ENCODE data around the gene FXYD3.
"Not testable (repeated sequence)": the region's sequence is repeated elsewhere in the genome, so short reads cannot be mapped to it uniquely, and the experiment has no call there.

Gene FXYD3

GRCh38 chr19:35141837-35142605 lies 26.4 kb downstream of the FXYD3 start:
- no peak for DNase-seq (ENCODE audit: low read depth in 2 of 2)

- peak in 1 of 2 donors; percentile 51 for DNase-seq (ENCODE audit: low read depth in 2 of 2)
Observed at GRCh38 chr19:35142606-35143230, 27.1 kb downstream of the FXYD3 start.

DNA sequence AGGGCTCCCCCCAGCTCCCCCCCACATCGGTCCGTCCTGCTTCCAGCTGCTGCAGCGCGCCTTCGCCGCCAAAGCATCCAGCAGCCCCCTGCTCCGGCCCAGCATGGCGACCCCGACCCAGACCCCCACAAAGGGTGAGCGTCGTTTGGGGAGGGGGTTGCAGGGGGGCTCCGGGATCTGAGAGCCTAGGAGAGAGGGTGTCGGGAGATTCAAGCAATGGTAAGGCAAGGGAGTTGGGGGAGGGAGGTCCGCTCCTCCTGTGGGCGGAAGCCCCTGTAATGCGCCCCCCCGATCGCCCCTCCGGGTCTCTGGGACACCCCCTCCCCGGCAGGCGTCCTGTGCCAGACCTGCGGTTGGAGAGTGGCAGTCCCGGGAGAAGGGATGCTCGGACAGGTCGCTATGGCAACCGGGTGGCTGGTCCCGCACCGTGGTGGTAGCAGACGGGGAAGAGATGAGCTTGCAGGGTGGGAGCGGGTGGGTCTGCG lies 27.6 kb downstream of the FXYD3 start, which contains the start of gene FXYD7:
TSS of gene FXYD7 (plus strand) at position 25 of the 485 bp plus-strand sequence. CDS start at position 104, 79 bp downstream.
- no peak for DNase-seq (ENCODE audit: low read depth in 2 of 2)

GRCh38 chr19:35143818-35144217 lies 28.2 kb downstream of the FXYD3 start:
- no peak for DNase-seq (ENCODE audit: low read depth in 2 of 2)

- no peak for DNase-seq (ENCODE audit: low read depth in 2 of 2)
Observed at GRCh38 chr19:35144259-35144599, 28.6 kb downstream of the FXYD3 start.

GRCh38 chr19:35144600-35145436 lies 29.2 kb downstream of the FXYD3 start:
- no peak for DNase-seq (ENCODE audit: low read depth in 2 of 2)

DNA sequence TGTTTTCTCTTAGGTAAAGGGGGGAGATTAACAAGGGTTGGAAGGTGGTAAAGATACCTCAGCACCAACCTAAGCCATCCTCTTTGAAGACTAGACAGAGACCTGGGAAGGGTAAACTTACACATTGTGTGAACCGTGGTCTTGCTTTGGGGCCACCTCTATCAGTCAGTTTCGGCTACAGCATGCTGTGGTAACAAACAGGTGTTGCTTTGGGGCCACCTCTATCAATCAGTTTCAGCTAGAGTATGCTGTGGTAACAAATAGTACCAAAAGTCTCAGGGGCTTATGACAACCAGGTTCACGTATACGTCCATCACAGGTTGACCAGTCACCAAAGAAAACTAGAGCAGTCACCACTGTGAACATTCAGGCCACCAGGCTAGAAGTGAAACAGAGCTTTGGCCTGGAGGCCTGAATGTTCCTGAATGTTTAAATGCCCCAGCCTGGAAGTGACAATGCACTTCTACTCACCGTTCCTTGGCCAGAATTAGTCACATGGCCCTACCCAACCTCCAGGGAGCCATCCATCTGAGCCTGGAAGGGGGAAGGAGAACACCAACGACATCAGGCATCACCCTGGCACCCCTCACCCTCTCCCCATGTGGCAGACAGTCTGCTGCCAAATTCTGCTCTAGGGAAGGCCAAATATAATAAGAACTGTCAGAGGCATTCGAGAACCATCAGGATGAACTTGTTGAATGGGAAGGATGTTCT lies 31.3 kb downstream of the FXYD3 start:
- DNase-seq (ENCODE audit: low read depth in 2 of 2): no peak

GRCh38 chr19:35149463-35149862 lies 33.8 kb downstream of the FXYD3 start:
- DNase-seq (ENCODE audit: low read depth in 2 of 2): no peak

DNA sequence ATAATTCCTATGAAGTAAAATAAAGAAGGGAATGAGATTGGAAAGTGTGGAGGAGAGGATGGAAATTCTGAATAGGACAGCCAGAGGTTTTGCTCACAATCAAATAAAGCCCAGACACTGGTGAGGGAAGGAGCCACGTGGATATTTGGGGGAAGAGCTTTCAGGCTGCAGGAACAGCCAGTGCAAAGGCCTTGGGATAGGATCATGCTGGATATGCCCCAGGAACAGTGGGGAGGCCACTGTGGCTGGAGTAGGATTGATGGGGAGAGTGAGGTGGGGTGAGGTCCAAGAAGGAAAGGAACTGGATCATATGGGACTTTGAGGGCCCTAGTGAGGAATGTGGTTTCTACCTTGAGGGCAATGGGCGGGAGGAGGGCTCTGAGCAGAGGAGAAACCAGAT lies 34.8 kb downstream of the FXYD3 start:
- DNase-seq (ENCODE audit: low read depth in 2 of 2): no peak

GRCh38 chr19:35151273-35152065 lies 35.8 kb downstream of the FXYD3 start:
- DNase-seq (ENCODE audit: low read depth in 2 of 2): no peak

GRCh38 chr19:35153129-35153522 lies 37.5 kb downstream of the FXYD3 start:
- not testable (repeated sequence) for DNase-seq (ENCODE audit: low read depth in 2 of 2)

- peak; percentile 70 to 74 for DNase-seq (ENCODE audit: low read depth in 2 of 2)
Observed at GRCh38 chr19:35153701-35154524, 38.3 kb downstream of the FXYD3 start.

- DNase-seq (ENCODE audit: low read depth in 2 of 2): peak; percentile 75 to 80
Observed at GRCh38 chr19:35154525-35155406, 39.1 kb downstream of the FXYD3 start, which contains the start of gene FXYD5. Gene FXYD5, plus strand, starts transcription at chr19:35154735. Its CDS starts 816 bp downstream, at chr19:35155551.

GRCh38 chr19:35155441-35155840 lies 39.8 kb downstream of the FXYD3 start:
- no peak for DNase-seq (ENCODE audit: low read depth in 2 of 2)

DNA sequence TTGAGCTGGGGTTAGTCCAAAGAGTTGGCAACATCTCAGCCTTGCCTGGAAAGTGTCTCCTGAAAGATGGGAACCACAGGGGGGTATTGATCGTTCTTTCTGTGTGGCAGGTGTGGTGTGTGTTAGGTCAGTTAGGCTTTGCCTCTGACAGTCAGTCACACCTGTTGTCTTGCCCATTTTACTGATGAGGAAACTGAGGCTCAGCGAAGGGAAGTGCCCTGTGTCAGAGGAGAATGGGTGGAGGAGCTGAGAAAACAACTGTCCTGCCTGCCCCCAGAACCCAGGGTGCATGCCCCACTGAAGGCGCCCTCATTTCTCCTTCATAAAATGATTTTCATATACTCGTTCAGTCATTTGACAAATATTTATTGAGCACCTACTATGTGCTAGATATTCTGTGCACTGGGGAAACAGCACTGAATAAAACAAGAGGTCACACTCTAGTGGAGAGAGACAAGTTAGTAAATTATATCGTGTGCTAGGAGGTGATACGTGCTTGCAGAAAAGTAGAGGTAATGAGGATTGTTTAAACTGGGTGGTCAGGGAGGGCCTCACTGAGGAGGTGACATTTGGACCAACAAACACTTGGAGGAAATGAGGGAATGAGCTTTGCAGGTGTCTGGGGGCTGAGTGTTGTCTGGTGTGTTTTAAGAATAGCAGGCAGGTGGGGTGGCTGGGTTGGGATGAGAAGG lies 40.5 kb downstream of the FXYD3 start:
- DNase-seq (ENCODE audit: low read depth in 2 of 2): no peak

- DNase-seq (ENCODE audit: low read depth in 2 of 2): no peak
Observed at GRCh38 chr19:35156673-35157014, 41.0 kb downstream of the FXYD3 start.

DNA sequence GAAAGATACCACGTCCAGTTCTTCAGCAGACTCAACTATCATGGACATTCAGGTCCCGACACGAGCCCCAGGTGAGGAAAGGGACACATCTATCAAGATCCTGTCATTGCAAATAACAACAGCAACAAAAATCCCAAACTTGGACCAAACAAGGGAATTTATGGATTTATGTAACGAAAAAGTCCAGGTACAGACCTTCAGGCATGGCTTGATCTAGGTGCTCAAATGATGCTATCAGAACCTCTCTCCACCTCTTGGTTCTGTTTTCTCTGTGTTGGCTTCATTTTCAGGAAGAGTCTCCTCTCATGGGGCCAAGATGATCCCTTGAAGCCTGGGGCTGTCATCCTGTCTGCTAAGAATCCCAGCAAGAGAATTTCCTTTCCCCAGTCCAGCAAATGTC lies 41.8 kb downstream of the FXYD3 start:
- DNase-seq (ENCODE audit: low read depth in 2 of 2): no peak

DNA sequence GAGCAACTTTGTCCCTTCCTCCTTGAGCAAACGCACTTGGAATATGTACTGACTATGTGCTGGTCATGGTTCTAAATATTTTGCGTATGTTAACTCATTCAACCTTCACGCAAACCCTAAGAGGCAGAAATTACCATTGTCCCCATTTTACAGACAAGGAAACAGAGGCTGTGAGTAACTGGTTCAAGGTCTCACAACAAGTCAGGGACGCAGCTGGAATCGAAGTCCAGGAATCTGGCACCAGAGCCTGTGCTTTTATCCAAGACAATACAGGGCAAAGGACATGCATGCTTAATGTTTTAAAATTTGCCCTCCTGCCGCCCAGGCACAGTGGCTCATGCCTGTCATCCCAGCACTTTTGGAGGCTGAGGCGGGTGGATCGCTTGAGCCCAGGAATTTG lies 44.0 kb downstream of the FXYD3 start:
- no peak for DNase-seq (ENCODE audit: low read depth in 2 of 2)

Data from stimulated activated CD4-positive, alpha-beta T cell treated with anti-CD3 and anti-CD28 coated beads, Interleukin-15, amount 100 ng/mL, for 48 hours (primary cell).